Stimulated activated CD4-positive, alpha-beta T cell treated with anti-CD3 and anti-CD28 coated beads, Interleukin-1b, Interleukin-23, amount 100 ng/mL, for 4 hours (primary cell): ENCODE measurements around the gene SEC61B.

Experiments used
- DNase-seq, 2 donors: peaks; one replicate each; pipeline ENCODE4 v3.0.0-alpha.2; 2020; ENCODE audit warnings: low read depth in 2 of 2

The SEC61B gene

GRCh38 chr9:99221621-99222415 is at the start of gene SEC61B, which contains the start of gene ALG2:
TSS of gene SEC61B (plus strand) at chr9:99222282. CDS start at chr9:99222364, 82 bp downstream.
TSS of gene ALG2 (minus strand) at chr9:99221942. CDS start at chr9:99221894, 48 bp downstream.
- peak; percentile 90 to 93 for DNase-seq

- DNase-seq = no peak
Measured at GRCh38 chr9:99173570-99174504, 48.2 kb upstream of the SEC61B start.

- no peak for DNase-seq
Measured at GRCh38 chr9:99176527-99177013, 45.5 kb upstream of the SEC61B start.

- DNase-seq = no peak
Measured at GRCh38 chr9:99177576-99178366, 44.3 kb upstream of the SEC61B start.

- no peak for DNase-seq
Measured at GRCh38 chr9:99178912-99179872, 42.9 kb upstream of the SEC61B start.

- DNase-seq = no peak
Measured at GRCh38 chr9:99180199-99180598, 41.9 kb upstream of the SEC61B start.

GRCh38 chr9:99180662-99181061 is 41.4 kb upstream of the SEC61B start:
- DNase-seq = no peak

- DNase-seq = no peak
Measured at GRCh38 chr9:99181206-99181605, 40.9 kb upstream of the SEC61B start.

GRCh38 chr9:99181621-99182020 is 40.5 kb upstream of the SEC61B start:
- DNase-seq = no peak

- DNase-seq = no peak
Measured at GRCh38 chr9:99182356-99182755, 39.7 kb upstream of the SEC61B start.

- no peak for DNase-seq
Measured at GRCh38 chr9:99183616-99184015, 38.5 kb upstream of the SEC61B start.

- no peak for DNase-seq
Measured at GRCh38 chr9:99184110-99184474, 38.0 kb upstream of the SEC61B start.

GRCh38 chr9:99184475-99185347 is 37.4 kb upstream of the SEC61B start:
- peak; percentile 58 to 63 for DNase-seq

- DNase-seq = no peak
Measured at GRCh38 chr9:99185348-99185632, 36.8 kb upstream of the SEC61B start.

GRCh38 chr9:99185934-99186333 is 36.1 kb upstream of the SEC61B start:
- no peak for DNase-seq

GRCh38 chr9:99187311-99187710 is 34.8 kb upstream of the SEC61B start:
- DNase-seq = no peak

GRCh38 chr9:99189186-99189585 is 32.9 kb upstream of the SEC61B start:
- no peak for DNase-seq

GRCh38 chr9:99189887-99190596 is 32.0 kb upstream of the SEC61B start:
- DNase-seq = no peak
